NK-92 (cell line): ENCODE data around the gene TRIM60.
"Not testable (repeated sequence)": the region's sequence is repeated elsewhere in the genome, so short reads cannot be mapped to it uniquely, and the experiment has no call there.

Experiments used
- DNase-seq: peaks from one replicate; lab custom pipeline; 2025; ENCODE audit not compliant: unreplicated experiment; lab: John Stamatoyannopoulos, UW

TRIM60 gene

DNA sequence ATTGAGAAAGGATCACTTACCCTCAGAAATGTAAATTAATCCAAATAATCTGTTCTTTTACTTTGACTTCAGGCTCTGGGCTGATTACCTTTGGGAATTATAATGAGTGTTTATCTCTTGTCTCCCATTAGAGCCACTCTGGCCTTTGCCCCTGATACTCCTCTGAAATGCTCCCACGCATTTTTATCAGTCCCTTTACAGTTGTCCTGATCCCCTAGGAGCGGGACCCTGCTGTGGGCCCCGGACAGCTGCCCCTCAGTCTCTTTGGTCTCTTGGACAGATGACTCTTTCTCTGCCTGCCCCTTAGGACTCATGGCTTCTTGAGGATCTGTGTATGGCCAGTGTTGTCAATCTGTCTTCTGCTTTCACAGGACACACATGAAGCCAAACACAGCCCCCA is 20.8 kb downstream of the TRIM60 start:
- DNase-seq: no peak

DNA sequence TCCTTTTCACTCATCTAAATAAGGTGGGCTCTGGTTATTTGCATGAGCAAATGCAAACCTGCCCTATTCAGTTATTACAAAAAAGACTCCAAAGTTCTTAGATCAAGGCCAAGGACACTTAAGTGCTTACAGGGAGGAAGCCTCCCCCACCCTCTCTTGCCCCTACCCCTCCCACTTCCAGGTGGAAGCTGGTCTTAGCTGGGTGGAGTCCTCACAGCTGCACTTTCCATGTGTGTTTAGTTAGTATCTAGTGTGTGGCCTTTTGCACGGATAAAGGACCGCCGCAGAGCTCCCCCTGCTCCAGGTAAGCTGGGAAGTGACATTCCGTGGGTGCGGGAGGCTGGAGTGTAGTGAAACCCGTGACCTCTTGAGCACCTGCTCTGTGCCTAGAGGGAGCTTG is 21.8 kb downstream of the TRIM60 start, which contains the start of gene TRIM75:
TRIM75 (plus strand) TSS at position 222 of the 400 bp plus-strand sequence. CDS start 5,282 bp downstream, outside the sequence.
- no peak for DNase-seq

DNA sequence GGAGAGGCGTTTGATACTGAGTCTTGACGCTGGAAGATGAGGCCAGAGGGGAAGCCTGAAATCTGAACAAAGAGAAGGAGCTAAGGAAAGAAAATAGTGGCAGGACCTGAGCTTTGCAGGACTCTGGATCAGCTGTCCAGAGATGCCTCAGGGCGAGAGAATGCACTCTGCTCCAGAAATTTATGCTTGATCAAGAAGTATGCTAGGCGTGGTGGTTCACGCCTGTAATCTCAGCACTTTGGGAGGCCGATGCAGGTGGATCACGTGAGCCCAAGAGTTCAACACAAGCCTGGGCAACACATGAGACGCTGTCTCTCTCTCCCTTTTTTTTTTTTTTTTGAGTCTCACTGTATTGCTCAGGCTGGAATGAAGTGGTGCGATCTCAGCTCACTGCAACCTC is 23.8 kb downstream of the TRIM60 start:
- no peak for DNase-seq

DNA sequence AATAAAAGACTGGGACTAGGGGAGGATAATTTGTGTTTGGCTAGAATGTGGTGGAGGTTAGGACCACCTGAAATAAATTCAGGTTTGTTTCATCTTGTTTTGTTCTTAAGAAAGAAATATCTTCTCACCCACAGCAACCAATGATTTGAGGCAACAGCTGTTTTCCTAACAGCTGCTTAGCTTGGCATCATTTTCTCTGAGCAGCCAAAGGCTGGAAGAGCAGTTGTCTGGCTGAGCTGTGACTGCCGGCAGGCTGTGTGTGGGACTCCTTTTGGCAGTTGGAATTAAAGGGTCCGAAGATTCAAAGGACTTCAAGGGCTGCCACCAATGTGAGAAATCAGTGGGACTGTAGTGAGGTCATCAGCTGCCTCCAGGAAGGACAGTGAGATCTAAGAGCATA is 26.9 kb downstream of the TRIM60 start:
- no peak for DNase-seq

DNA sequence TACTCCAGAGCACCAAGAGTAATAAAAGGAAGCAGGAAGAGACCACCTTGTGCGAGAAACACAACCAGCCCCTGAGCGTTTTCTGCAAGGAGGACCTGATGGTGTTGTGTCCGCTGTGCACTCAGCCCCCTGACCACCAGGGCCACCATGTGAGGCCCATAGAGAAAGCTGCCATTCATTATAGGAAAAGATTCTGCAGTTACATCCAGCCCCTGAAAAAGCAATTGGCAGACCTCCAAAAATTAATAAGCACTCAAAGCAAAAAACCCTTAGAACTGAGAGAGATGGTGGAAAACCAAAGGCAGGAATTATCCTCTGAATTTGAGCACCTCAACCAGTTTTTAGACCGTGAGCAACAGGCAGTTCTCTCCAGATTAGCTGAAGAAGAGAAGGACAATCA is 27.6 kb downstream of the TRIM60 start:
- no peak for DNase-seq

DNA sequence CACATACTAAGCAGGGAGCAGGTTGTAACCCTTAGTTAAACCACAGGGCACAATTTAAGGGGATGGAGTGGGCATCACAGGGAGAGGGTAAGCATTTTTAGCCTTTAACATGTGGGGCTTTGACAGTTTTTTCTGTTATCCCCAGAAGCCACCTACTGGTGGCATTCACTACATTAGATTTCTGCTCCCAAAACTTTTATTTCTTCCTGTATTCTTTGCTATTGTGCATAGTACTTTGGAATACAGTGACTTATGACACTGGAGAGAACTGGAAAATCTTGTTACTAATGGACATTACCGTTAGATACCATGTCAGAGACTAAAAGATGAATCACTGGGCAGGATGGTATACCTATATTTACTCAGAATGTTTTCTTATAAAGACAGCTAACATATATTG is 29.1 kb downstream of the TRIM60 start:
- DNase-seq: no peak

DNA sequence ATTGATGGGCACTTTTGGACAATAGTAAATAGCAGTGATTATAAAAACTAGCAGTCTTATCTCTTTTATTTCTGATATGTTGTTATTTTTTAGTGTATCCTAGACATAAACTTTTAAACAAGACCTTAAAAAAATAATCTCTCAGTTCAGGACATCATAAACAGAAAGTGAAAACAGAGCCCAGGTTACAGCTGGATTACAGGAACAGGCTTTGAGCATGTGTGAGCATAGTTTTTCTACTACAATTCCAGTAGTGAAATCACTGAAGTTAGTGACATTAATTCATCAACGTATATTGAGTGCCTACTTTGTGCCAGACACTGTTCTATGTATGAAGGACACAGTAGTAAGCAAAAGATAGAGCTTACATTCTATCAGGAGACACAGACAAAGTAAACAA is 38.8 kb downstream of the TRIM60 start:
- no peak for DNase-seq

DNA sequence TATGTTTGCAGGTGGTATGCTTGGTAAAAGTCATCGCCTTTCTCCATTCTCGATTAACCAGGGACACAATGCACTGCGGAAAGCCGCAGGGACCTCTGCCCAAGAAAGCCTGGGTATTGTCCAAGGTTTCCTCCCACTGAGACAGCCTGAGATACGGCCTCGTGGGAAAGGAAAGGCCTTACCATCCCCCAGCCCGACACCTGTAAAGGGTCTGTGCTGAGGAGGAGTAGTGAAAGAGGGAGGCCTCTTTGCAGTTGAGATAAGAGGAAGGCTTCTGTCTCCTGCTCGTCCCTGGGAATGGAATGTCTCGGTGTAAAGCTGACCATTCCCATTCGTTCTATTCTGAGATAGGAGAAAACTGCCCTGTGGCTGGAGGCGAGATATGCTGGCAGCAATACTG is 41.5 kb downstream of the TRIM60 start:
- DNase-seq: not testable (repeated sequence)

DNA sequence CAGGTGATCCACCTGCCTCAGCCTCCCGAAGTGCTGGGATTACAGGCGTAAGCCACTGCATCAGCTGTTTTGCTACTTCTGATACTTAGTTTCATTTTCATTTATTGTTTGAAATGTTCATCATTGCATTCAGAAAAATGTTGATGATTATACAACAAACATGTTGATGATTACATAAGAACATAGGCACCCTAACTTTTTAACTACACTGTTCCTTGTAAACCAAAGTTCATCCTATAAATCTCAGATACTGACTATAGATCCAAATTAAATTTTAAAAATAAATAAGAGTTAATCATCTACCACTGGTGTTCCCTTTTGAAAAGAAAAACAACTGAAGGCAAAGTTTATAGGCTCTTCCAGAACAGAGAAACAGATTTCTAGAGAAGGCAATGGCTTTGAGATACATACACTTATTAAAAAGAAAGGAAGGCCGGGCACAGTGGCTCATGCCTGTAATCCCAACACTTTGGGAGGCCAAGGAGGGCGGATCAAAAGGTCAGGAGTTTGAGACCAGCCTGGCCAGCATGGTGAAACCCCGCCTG is 45.3 kb downstream of the TRIM60 start:
- DNase-seq: no peak

DNA sequence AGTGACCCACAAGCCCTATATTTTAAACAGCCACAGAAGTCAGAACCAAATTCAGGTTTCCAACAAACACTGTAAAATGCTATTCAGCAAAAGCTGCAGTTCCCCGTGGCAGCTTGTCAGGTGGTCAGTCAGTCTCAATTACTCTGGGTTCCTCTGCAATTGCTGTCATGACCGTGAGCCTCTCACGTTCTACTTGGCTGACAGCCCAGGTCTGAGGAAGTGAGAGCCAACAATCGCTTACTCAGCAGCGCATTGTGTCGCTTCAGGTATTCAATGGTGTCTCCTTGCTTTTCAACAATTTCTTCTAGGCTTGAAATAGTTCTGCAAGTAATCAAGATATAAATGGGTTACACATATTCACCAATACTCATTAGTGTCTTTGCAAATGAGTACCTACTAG is 47.7 kb downstream of the TRIM60 start:
- no peak for DNase-seq

DNA sequence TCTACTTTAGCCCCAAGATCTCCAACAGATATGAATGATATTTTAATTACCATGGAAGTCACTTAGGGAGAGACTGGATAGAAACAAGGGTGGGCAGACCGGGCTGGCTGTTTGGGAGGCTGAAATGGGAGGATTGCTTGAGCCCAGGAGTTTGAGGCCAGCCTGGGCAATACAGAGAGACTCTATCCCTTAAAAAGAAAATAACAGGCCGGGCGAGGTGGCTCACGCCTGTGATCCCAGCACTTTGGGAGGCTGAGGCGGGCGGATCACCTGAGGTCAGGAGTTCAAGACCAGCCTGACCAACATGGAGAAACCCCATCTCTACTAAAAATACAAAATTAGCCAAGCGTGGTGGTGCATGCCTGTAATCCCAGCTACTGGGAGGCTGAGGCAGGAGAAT is 53.0 kb downstream of the TRIM60 start:
- not testable (repeated sequence) for DNase-seq

DNA sequence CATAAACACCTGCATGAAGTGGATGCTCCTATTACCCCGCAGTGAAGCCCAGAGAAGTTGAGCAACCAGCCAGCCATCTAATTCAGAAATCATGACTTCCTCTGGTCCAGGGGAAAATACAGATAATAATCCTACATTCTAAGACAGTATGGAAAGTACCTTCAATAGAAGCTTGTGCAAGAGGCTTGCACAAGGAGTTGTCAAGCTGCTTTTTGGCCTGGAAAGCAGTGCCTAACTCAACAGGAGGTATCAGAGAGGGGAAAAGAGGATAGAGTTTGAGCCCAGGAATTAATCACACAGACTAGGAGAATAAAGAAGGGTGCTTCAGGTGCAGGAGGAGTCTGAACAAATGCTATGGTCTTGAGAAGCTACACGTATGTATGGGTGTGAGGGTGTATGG is 54.1 kb downstream of the TRIM60 start:
- DNase-seq: no peak

DNA sequence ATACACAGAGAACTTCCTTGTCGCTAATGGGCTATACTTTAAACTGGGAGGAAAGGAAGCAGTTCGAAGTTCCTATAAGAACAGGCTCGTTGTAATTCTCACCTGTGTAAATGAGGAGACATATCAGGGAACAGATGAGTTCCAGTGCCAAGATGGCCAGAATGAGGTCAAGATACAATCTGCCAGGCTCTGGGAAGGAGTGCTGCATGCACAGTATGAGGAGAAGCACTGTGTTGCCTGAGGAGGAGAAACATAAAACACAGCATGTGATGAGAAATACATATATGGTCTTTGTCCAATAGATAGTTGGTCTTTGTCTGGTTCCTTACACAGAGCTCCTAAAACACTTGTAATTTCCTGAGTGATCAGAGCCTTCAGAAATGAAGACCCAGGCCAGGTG is 56.6 kb downstream of the TRIM60 start:
- no peak for DNase-seq
